H9 (cell line): ENCODE data around the gene MN1. TPM values are rescaled to one million over a fixed set of nuclear protein-coding genes. Genes with fewer than 3 reads are reported as not detected.
A peak's percentile ranks its signal among the peaks of the same experiment; 100 is the strongest.

Experiments
- DNase-seq: peaks from one replicate; pipeline ENCODE4 v3.0.0-alpha.2; 2017
- H2AFZ ChIP-seq: one replicate; pipeline ENCODE4 v1.6.1; 2013; ENCODE audit warnings: mild to moderate bottlenecking, low read length, control low read depth, moderate library complexity
- H2AK5ac ChIP-seq: 2 replicates; pipeline ENCODE4 v1.6.1; 2013; ENCODE audit warnings: low read length, control low read depth, mixed read lengths; ENCODE audit not compliant: insufficient read length
- H2BK120ac ChIP-seq: one replicate; pipeline ENCODE4 v1.6.1; 2013; ENCODE audit warnings: low read depth, mild to moderate bottlenecking, low read length, control low read depth, inconsistent platforms; ENCODE audit not compliant: poor library complexity, severe bottlenecking
- H2BK12ac ChIP-seq: 2 replicates; pipeline ENCODE4 v1.6.1; 2013; ENCODE audit warnings: low read length, control low read depth, mixed read lengths, low read depth; ENCODE audit not compliant: insufficient read length
- H2BK15ac ChIP-seq: 2 replicates; pipeline ENCODE4 v1.6.1; 2013; ENCODE audit warnings: low read depth, low read length, control low read depth
- H2BK20ac ChIP-seq: one replicate; pipeline ENCODE4 v1.6.1; 2013; ENCODE audit warnings: low read depth, mild to moderate bottlenecking, low read length, control low read depth, inconsistent platforms; ENCODE audit not compliant: poor library complexity, severe bottlenecking
- H2BK5ac ChIP-seq: 2 replicates; pipeline ENCODE4 v1.6.1; 2013; ENCODE audit warnings: low read length, control low read depth, mixed read lengths; ENCODE audit not compliant: insufficient read length
- H3K14ac ChIP-seq: 2 replicates; pipeline ENCODE4 v1.6.1; 2013; ENCODE audit warnings: low read length, control low read depth; ENCODE audit not compliant: insufficient read depth
- H3K18ac ChIP-seq: 2 replicates; pipeline ENCODE4 v1.6.1; 2013; ENCODE audit warnings: low read depth, mild to moderate bottlenecking, mixed read lengths, low read length, control low read depth; ENCODE audit not compliant: insufficient read length
- H3K23ac ChIP-seq: 2 replicates; pipeline ENCODE4 v1.6.1; 2013; ENCODE audit warnings: low read length, control low read depth, mixed read lengths, low read depth; ENCODE audit not compliant: insufficient read length
- H3K23me2 ChIP-seq: 2 replicates; pipeline ENCODE4 v1.6.1; 2013; ENCODE audit warnings: low read depth, mild to moderate bottlenecking, mixed read lengths, low read length, control low read depth; ENCODE audit not compliant: insufficient read length, poor library complexity, severe bottlenecking
- H3K27ac ChIP-seq: 2 replicates; pipeline ENCODE4 v1.5.1; 2013; ENCODE audit warnings: low read length, control low read depth, mixed read lengths, low read depth; ENCODE audit not compliant: insufficient read length
- H3K27me3 ChIP-seq: 2 replicates; pipeline ENCODE4 v1.6.1; 2013; ENCODE audit warnings: low read length, control low read depth, inconsistent platforms; ENCODE audit not compliant: insufficient read depth
- H3K4ac ChIP-seq: 2 replicates; pipeline ENCODE4 v1.6.1; 2013; ENCODE audit warnings: low read depth, mild to moderate bottlenecking, control low read depth, inconsistent platforms, low read length, moderate library complexity
- H3K4me1 ChIP-seq: 2 replicates; pipeline ENCODE4 v1.6.1; 2013; ENCODE audit warnings: low read length, control low read depth, inconsistent platforms; ENCODE audit not compliant: insufficient read depth
- H3K4me2 ChIP-seq: 2 replicates; pipeline ENCODE4 v1.6.1; 2013; ENCODE audit warnings: low read length, control low read depth, mixed read lengths; ENCODE audit not compliant: insufficient read length, insufficient read depth
- H3K56ac ChIP-seq: 2 replicates; pipeline ENCODE4 v1.6.1; 2013; ENCODE audit warnings: low read depth, mild to moderate bottlenecking, mixed read lengths, low read length, control low read depth; ENCODE audit not compliant: insufficient read length
- H3K79me1 ChIP-seq: 2 replicates; pipeline ENCODE4 v1.6.1; 2013; ENCODE audit warnings: low read depth, mild to moderate bottlenecking, moderate library complexity, low read length, control low read depth, inconsistent platforms; ENCODE audit not compliant: insufficient read depth, poor library complexity, severe bottlenecking
- H3K79me2 ChIP-seq: 2 replicates; pipeline ENCODE4 v1.6.1; 2013; ENCODE audit warnings: low read length, control low read depth, inconsistent platforms; ENCODE audit not compliant: insufficient read depth
- H3K9ac ChIP-seq: 2 replicates; pipeline ENCODE4 v1.6.1; 2013; ENCODE audit warnings: low read length, control low read depth, mixed read lengths; ENCODE audit not compliant: insufficient read length; ENCODE audit errors: extremely low read depth
- H3K9me3 ChIP-seq: one replicate; pipeline ENCODE4 v1.6.1; 2013; ENCODE audit warnings: low read depth, low read length, inconsistent platforms; ENCODE audit not compliant: control insufficient read depth
- H3T11ph ChIP-seq: one replicate; pipeline ENCODE4 v1.6.1; 2013; ENCODE audit warnings: mild to moderate bottlenecking, low read length, control low read depth, inconsistent platforms
- H4K20me1 ChIP-seq: one replicate; pipeline ENCODE4 v1.6.1; 2013; ENCODE audit not compliant: control insufficient read depth, insufficient read length, insufficient read depth
- H4K5ac ChIP-seq: 2 replicates; pipeline ENCODE4 v1.6.1; 2013; ENCODE audit warnings: low read depth, mild to moderate bottlenecking, mixed read lengths, low read length, control low read depth; ENCODE audit not compliant: insufficient read length
- H4K8ac ChIP-seq: replicated peaks from 2 replicates; pipeline ENCODE4 v1.6.1; 2013; ENCODE audit warnings: low read length, control low read depth, mixed read lengths, low read depth; ENCODE audit not compliant: insufficient read length
- H4K91ac ChIP-seq: 2 replicates; pipeline ENCODE4 v1.6.1; 2013; ENCODE audit warnings: low read depth, mild to moderate bottlenecking, moderate library complexity, mixed read lengths, low read length, control low read depth; ENCODE audit not compliant: insufficient read length
- H3K27ac Mint-ChIP-seq, 3 experiments: 2 replicates in 2 of 3; 3 replicates in 1 of 3; pipeline ENCODE4 v1.8.0; 2020 to 2021; ENCODE audit warnings: mixed read lengths in 3 of 3, mild to moderate bottlenecking in 1 of 3, moderate library complexity in 1 of 3
- H3K27me3 Mint-ChIP-seq: 2 replicates; pipeline ENCODE4 v1.8.0; 2021; ENCODE audit warnings: low read depth, mild to moderate bottlenecking, moderate library complexity, mixed read lengths
- H3K36me3 Mint-ChIP-seq, 3 experiments: 2 replicates in 2 of 3; 3 replicates in 1 of 3; pipeline ENCODE4 v1.8.0; 2020 to 2021; ENCODE audit warnings: low read depth in 3 of 3, mixed read lengths in 3 of 3; ENCODE audit not compliant: insufficient read depth in 1 of 3
- H3K4me1 Mint-ChIP-seq, 2 experiments: 2 replicates each; pipeline ENCODE4 v1.8.0; 2020; ENCODE audit warnings: mixed read lengths in 2 of 2
- H3K4me3 Mint-ChIP-seq, 2 experiments: 2 replicates in 1 of 2; 3 replicates in 1 of 2; pipeline ENCODE4 v1.8.0; 2020 to 2021; ENCODE audit warnings: mild to moderate bottlenecking in 2 of 2, mixed read lengths in 2 of 2, moderate library complexity in 1 of 2
- H3K9me3 Mint-ChIP-seq, 2 experiments: 2 replicates in 1 of 2; 3 replicates in 1 of 2; pipeline ENCODE4 v1.8.0; 2020; ENCODE audit warnings: mild to moderate bottlenecking in 2 of 2, mixed read lengths in 2 of 2, moderate library complexity in 1 of 2
- WGBS: extraction: QIAGEN DNeasy Blood & Tissue Kit; methylation state at CpG from one replicate; pipeline ENCODE4 v1.1.7; 2013; ENCODE audit warnings: missing lambda C conversion rate, low lambda C conversion rate, mixed read lengths; ENCODE audit not compliant: insufficient read length; ENCODE audit errors: extremely low coverage; 5-methylcytosine and 5-hydroxymethylcytosine counted together
- total RNA-seq: library from RNA; stranded (reverse); gene quantifications from 2 replicates; pipeline ENCODE4 v1.2.1, GENCODE V29; 2021
- TF ChIP-seq, protein P1 (sequence below): fragments of 200-600 bp; sonication (generic); conservative IDR thresholded peaks from 3 replicates; pipeline ENCODE4 v1.8.0; 2021; ENCODE audit warnings: antibody characterized with exemption, mild to moderate bottlenecking

MN1 gene
- total RNA-seq, 1 experiment from 2014 or later, result 2.8 TPM

DNA sequence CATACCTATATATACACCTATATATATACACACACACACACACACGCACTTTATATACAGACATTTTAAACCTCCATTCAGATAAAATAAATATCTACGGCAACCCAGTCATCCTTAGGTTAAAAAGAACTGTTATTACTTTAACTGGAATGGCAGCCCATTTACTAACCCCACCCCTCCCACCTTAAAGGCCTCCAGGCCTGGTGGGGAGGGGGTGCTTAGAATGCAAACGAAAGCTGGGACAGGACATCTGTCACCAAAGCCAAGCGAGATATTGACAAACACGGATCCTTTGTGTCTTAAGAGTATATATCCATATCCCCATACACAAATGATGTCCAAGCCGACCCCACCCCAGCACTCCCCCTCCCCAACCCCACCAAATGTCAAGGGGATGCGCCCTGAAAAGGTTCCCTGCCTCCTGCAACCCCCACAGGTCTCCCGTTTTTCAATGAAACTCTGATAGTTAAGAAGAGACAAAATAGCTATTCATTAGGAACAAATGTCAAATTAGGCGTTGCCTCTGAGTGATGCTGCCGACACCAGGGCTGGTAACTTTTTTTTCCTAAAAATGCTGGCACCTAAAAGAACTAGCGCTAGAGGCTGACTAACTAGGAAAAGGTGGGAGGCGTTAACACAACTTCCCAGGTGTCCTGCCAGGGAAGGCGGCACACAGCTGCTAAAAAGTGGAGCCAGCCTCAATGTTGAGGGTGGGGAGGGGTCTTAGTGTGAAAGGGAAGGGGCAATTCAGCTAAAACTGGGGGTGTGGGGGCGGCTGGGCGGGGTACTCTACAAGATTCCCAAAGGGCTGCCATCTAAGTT, 5.6 kb downstream of the MN1 start:
- Mint-ChIP-seq H3K9me3 (no peaks in the 10 kb centered on the region), H3K27me3 (peaks cover 91% of the 10 kb centered on the region), H3K4me1 (peaks cover 56 to 65% of the 10 kb centered on the region in 2 experiments)

More for the DNA sequence above, 5.6 kb downstream of the MN1 start:
- no peak overlapping the region for H4K5ac ChIP-seq
- no peak overlapping the region for H3K56ac ChIP-seq
- H3K18ac ChIP-seq, result no peak overlapping the region
- H3T11ph ChIP-seq, result no peak overlapping the region
- no peak overlapping the region for H2AFZ ChIP-seq
- no peaks in the 10 kb centered on the region for H3K9me3 ChIP-seq
- no peak overlapping the region for H2AK5ac ChIP-seq
- H4K8ac ChIP-seq, result no peak overlapping the region
- H3K27me3 ChIP-seq, result peaks cover 47% of the 10 kb centered on the region; the same call in 1 of the 2 replicates
- TF ChIP-seq, protein P1, sequence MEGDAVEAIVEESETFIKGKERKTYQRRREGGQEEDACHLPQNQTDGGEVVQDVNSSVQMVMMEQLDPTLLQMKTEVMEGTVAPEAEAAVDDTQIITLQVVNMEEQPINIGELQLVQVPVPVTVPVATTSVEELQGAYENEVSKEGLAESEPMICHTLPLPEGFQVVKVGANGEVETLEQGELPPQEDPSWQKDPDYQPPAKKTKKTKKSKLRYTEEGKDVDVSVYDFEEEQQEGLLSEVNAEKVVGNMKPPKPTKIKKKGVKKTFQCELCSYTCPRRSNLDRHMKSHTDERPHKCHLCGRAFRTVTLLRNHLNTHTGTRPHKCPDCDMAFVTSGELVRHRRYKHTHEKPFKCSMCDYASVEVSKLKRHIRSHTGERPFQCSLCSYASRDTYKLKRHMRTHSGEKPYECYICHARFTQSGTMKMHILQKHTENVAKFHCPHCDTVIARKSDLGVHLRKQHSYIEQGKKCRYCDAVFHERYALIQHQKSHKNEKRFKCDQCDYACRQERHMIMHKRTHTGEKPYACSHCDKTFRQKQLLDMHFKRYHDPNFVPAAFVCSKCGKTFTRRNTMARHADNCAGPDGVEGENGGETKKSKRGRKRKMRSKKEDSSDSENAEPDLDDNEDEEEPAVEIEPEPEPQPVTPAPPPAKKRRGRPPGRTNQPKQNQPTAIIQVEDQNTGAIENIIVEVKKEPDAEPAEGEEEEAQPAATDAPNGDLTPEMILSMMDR, result no peak
- H3K27ac Mint-ChIP-seq, result no peak overlapping the region
- H3K4me3 Mint-ChIP-seq, result peak overlapping the region in 1 of 2 experiments; percentile 62; a peak in 3 of 5 replicates
- no peaks in the 10 kb centered on the region for H4K20me1 ChIP-seq
- no CpG with 5 or more reads among the region's 15 CpGs for WGBS
- H3K14ac ChIP-seq, result no peak overlapping the region
- H2BK15ac ChIP-seq, result no peak overlapping the region
- no peak overlapping the region for H2BK12ac ChIP-seq
- DNase-seq, result no peak
- no peak overlapping the region for H2BK120ac ChIP-seq
- no peaks in the 10 kb centered on the region for H3K79me1 ChIP-seq
- H2BK5ac ChIP-seq, result no peak overlapping the region
- H3K4ac ChIP-seq, result no peak overlapping the region
- H4K91ac ChIP-seq, result no peak overlapping the region
- H3K79me2 ChIP-seq, result no peaks in the 10 kb centered on the region
- H3K4me2 ChIP-seq, result peak overlapping the region; percentile 25
- no peak overlapping the region for H3K9ac ChIP-seq
- H3K23ac ChIP-seq, result no peak overlapping the region
- H3K27ac ChIP-seq, result no peak overlapping the region
- peaks cover 12% of the 10 kb centered on the region; the same call in 1 of the 2 replicates for H3K4me1 ChIP-seq
- peaks cover 21% of the 10 kb centered on the region for H3K23me2 ChIP-seq
- no peak overlapping the region for H2BK20ac ChIP-seq
- peaks cover 0 to 5% (median 2%) of the 10 kb centered on the region in 3 experiments; a peak in 2 of 7 replicates for H3K36me3 Mint-ChIP-seq
